ENCODE data around the gene STX1A.

- TF ChIP-seq CTCF (optimal IDR thresholded peaks at IDR 0.05 in 1 of 3, IDR thresholded peaks at IDR 0.05 in 1 of 3, conservative IDR thresholded peaks at IDR 0.05 in 1 of 3; ENCODE audit: extremely low read depth in 1 of 3, insufficient read depth in 2 of 3, low read length in 3 of 3): no peak
- TF ChIP-seq EZH2 (IDR thresholded peaks at IDR 0.05; ENCODE audit: low read length): no peak
These were observed 44.9 kb downstream of the STX1A start for GRCh38 chr7:73674468-73675124.
